Suprapubic skin (tissue), 4 donors: ENCODE results near the gene PPP1R27. TPM values are rescaled to one million over a fixed set of nuclear protein-coding genes. Genes with fewer than 3 reads are reported as not detected.

Experiments used
- DNase-seq, 2 donors: peaks; one replicate each; pipeline ENCODE4 v3.0.0-alpha.2; 2019; ENCODE audit warnings: low spot score in 2 of 2
- H3K27ac ChIP-seq: fragments of 200-600 bp; sonication (generic); one replicate; pipeline ENCODE4 v1.5.1; 2019
- H3K27me3 ChIP-seq: fragments of 200-600 bp; sonication (generic); one replicate; pipeline ENCODE4 v1.5.1; 2019
- H3K36me3 ChIP-seq: fragments of 200-600 bp; sonication (generic); one replicate; pipeline ENCODE4 v1.5.1; 2019
- H3K4me1 ChIP-seq: fragments of 200-600 bp; sonication (generic); one replicate; pipeline ENCODE4 v1.5.1; 2019
- H3K4me3 ChIP-seq: fragments of 200-600 bp; sonication (generic); one replicate; pipeline ENCODE4 v1.5.1; 2019; ENCODE audit warnings: mild to moderate bottlenecking
- H3K9me3 ChIP-seq: fragments of 200-600 bp; sonication (generic); one replicate; pipeline ENCODE4 v1.5.1; 2019
- EP300 ChIP-seq: sonication (generic); formaldehyde crosslinking; IDR thresholded peaks from one replicate; pipeline ENCODE4 v1.6.1; 2017; ENCODE audit warnings: antibody characterized with exemption
- POLR2A ChIP-seq, 2 donors: fragments of 450-650 bp; IDR thresholded peaks; one replicate each; pipeline ENCODE4 v1.6.1; 2017; ENCODE audit warnings: antibody characterized with exemption in 2 of 2, mild to moderate bottlenecking in 2 of 2, moderate library complexity in 2 of 2
- POLR2AphosphoS5 ChIP-seq, 3 donors: sonication (generic); formaldehyde crosslinking; IDR thresholded peaks; one replicate each; pipeline ENCODE4 v1.6.1; 2017; ENCODE audit warnings: antibody characterized with exemption in 3 of 3
- WGBS: methylation state at CpG from one replicate; pipeline ENCODE4 v1.1.5; 2018; 5-methylcytosine and 5-hydroxymethylcytosine counted together
- total RNA-seq, 4 donors: library from RNA; depleted of rRNA; stranded (reverse); fragments of >200 nt; gene quantifications; one replicate each; pipeline ENCODE4 v1.1.0, GENCODE V29; 2016
- TF ChIP-seq, protein P1 (sequence below), 2 donors: fragments of 200-600 bp in 1 of 2; fragments of 450-650 bp in 1 of 2; sonication (generic) in 1 of 2; IDR thresholded peaks; one replicate each; pipeline ENCODE4 v1.5.1; 2016 to 2019; ENCODE audit warnings: antibody characterized with exemption in 2 of 2, mild to moderate bottlenecking in 1 of 2, moderate library complexity in 1 of 2

The PPP1R27 gene
- total RNA-seq, 4 donors from 2014 or later: 1.3 TPM; not detected in 3

DNA sequence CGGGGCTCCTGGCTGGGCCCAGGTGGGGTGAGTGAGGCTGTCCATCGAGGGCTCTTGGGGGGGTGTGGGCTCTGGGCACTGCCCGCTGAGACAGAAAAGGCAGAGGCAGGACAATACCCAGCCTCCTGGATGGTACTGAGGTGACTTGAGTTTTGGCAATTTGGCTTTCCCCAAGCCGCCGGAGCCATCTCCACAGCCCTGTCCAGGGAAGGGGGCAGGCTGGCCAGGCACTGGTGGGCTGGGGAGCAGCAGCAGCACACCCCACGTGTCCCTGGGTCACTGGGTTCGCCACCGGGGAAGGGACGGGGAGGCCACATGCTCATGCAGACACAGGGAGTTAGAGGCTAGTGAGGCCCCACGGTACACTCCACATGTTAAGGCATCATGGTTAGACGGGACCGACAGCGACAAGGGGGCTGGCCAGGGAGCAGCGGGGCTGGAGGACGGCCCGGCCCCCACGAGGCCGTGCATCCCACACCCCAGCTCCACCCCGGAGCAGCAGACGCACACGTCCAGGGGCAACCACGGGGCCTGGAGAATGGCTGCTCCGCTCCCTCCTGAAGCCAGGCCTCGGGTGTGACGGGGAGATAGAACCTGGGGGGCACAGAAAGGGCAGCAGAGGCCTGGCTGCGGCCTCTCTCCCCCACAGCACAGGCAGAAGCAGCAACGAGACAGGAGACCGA, 33.3 kb upstream of the PPP1R27 start:
- H3K36me3 ChIP-seq: peaks cover 22% of the 10 kb centered on the region
- no peak overlapping the region for H3K4me3 ChIP-seq
- WGBS: 72% methylated on average over 17 of the region's 28 CpGs
- no peaks in the 10 kb centered on the region for H3K9me3 ChIP-seq
- TF ChIP-seq POLR2A (IDR thresholded peaks at IDR 0.05): no peak
- TF ChIP-seq, protein P1, sequence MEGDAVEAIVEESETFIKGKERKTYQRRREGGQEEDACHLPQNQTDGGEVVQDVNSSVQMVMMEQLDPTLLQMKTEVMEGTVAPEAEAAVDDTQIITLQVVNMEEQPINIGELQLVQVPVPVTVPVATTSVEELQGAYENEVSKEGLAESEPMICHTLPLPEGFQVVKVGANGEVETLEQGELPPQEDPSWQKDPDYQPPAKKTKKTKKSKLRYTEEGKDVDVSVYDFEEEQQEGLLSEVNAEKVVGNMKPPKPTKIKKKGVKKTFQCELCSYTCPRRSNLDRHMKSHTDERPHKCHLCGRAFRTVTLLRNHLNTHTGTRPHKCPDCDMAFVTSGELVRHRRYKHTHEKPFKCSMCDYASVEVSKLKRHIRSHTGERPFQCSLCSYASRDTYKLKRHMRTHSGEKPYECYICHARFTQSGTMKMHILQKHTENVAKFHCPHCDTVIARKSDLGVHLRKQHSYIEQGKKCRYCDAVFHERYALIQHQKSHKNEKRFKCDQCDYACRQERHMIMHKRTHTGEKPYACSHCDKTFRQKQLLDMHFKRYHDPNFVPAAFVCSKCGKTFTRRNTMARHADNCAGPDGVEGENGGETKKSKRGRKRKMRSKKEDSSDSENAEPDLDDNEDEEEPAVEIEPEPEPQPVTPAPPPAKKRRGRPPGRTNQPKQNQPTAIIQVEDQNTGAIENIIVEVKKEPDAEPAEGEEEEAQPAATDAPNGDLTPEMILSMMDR (IDR thresholded peaks at IDR 0.05): no peak
- TF ChIP-seq EP300: no peak
- no peak for TF ChIP-seq POLR2AphosphoS5 (IDR thresholded peaks at IDR 0.05)
- DNase-seq: no peak
- H3K4me1 ChIP-seq: peaks cover 74% of the 10 kb centered on the region
- H3K27ac ChIP-seq: peak overlapping the region; percentile 99
- no peaks in the 10 kb centered on the region for H3K27me3 ChIP-seq

DNA sequence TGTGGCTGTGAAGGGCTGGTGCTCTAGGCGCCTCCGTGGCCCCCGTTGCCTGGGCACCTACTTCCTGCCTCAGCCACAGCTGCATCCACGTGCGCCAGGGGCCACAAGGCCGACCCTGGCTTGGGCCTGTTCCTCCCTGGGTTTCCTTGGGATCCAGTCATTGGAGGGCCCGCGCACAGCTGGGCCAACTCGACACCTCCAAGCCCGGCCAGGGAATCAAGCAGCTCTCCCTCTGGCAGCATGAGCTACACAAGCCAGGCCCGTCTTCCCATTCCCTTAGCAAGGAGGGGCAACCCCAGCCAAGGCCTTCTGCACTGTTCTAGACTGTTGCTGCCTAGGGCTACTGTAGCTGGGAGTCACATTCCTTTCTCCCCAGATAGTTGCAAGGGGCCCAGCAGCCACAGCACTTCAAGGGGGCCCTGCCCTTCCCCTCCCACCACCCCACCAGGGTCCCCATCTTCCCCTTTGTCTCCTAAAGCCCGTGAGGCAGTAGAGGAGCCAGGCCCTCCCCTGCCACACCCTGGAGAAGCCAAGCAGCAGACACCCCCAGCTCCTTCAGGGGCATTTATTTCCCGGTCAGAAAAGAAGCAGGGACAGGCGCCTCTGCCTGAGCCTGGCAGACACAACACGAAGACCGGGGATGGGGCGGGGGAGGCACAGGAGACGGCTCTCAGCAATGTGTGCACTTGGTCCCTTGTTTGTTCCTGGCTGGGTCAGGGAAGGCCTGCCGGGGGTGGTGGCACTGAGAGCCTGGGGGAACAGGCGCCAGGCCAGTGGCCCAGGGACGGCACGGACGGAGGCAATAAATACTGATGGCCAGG, 32.5 kb upstream of the PPP1R27 start:
- Histone ChIP-seq H3K27ac (peak overlapping the region; percentile 99), H3K4me3 (no peak overlapping the region), H3K4me1 (peaks cover 73% of the 10 kb centered on the region), H3K36me3 (peaks cover 22% of the 10 kb centered on the region), H3K9me3 (no peaks in the 10 kb centered on the region), H3K27me3 (no peaks in the 10 kb centered on the region)
- TF ChIP-seq POLR2A (IDR thresholded peaks at IDR 0.05): no peak
- TF ChIP-seq, protein P1 (IDR thresholded peaks at IDR 0.05): no peak
- no peak for TF ChIP-seq POLR2AphosphoS5 (IDR thresholded peaks at IDR 0.05)
- TF ChIP-seq EP300: no peak
- WGBS: 32% methylated on average over 11 of the region's 23 CpGs
- DNase-seq: no peak

DNA sequence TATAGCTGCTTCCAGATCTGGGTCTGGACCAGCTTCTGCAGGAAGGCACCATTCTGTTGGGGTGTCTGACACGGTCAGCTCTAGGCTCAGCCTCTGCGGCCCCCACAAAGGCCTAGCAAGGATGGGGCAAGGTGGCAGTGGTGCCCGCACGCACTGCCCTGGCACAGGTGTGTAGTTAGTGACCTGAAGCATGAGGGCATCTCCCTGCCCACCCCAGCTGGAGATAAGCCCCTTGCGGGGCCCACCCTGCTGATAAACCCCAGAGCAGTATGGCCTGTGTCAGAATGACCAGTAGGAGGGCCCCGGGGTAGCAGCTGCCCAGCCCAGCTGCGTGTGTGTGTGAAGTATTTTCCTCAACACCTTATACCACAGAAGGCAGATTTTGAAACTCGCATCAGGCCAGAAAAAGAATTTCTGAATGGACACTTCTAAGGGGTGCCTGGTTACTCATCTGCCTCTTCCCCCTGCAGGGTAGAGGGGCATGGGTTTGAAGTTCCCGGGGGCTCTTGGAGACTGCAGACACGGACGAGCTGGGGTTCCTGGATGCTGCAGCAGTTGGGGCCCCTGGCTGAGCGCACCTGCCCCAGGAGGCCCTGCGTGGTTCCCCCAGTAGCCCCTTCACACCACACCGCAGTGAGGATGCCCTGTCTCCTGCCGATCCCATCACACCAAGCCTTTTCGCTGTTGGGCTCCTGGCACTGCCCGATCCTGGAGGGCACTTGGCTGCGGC, 31.8 kb upstream of the PPP1R27 start:
- no peak for TF ChIP-seq POLR2A (IDR thresholded peaks at IDR 0.05)
- TF ChIP-seq EP300: no peak
- TF ChIP-seq, protein P1 (IDR thresholded peaks at IDR 0.05): no peak
- TF ChIP-seq POLR2AphosphoS5 (IDR thresholded peaks at IDR 0.05): no peak
- WGBS: 72% methylated on average over 6 of the region's 18 CpGs
- Histone ChIP-seq H3K4me1 (peaks cover 74% of the 10 kb centered on the region), H3K36me3 (peaks cover 22% of the 10 kb centered on the region), H3K9me3 (no peaks in the 10 kb centered on the region), H3K4me3 (no peak overlapping the region), H3K27me3 (no peaks in the 10 kb centered on the region), H3K27ac (no peak overlapping the region)
- no peak for DNase-seq

DNA sequence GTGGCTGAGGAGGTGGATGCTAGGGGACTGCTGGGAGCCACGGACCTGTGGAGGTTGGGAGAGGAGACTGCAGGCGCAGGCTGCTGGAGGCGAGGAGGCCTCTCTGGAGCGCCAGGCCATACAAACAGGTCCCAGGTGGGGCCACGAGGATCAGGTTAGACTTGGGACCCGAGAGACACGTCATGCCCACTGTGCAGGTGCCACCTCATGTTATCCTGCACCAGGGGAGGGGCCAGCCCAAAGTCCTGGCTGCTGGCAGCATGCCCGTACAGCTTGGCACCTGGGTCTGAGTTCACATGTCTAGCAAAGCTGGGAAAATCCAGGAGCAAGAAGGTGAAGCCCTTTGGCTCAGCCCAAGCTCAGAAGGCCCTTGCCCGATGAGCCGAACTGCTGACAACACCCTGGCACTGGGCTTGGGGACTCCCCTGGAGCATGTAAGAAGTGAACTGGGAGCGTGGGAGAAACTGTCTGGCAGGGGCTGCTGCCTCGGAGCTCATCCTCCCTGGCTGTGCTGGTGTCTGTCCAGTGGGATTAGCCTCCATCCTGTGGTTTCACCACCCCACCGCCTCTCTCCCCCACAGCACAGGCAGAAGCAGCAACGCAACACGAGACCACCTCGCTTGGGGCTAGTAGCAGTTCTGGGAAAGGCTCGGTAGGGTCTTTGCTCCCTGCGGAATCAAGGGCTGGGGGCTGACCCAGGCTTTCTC, 31.0 kb upstream of the PPP1R27 start:
- H3K4me3 ChIP-seq: no peak overlapping the region
- H3K4me1 ChIP-seq: peaks cover 75% of the 10 kb centered on the region
- no peaks in the 10 kb centered on the region for H3K9me3 ChIP-seq
- peaks cover 22% of the 10 kb centered on the region for H3K36me3 ChIP-seq
- H3K27me3 ChIP-seq: no peaks in the 10 kb centered on the region
- no peak for DNase-seq
- peak in 1 of 3 donors; percentile 12 for TF ChIP-seq POLR2AphosphoS5 (IDR thresholded peaks at IDR 0.05)
- no peak for TF ChIP-seq EP300
- H3K27ac ChIP-seq: no peak overlapping the region
- WGBS: 68% methylated on average over 12 of the region's 18 CpGs

DNA sequence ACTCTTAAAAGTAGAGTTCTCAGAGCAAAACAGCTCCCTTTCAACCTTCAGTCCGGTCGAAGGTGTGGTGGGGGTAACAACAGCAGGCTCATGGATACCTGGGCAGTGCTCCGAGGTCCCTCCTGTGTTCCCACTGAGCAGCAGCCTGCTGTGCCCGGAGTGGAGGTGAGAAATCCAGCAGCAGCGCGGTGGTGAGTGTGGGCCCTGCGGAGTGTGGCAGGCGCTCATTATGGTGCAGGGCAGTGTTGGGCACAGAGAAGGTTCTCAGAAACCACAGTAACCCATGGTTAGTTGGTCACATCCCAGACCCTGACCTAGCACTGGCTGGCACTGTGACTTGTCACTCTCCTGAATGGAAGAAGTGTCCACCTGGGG, 30.5 kb upstream of the PPP1R27 start:
- H3K4me1 ChIP-seq: peaks cover 75% of the 10 kb centered on the region

More for the DNA sequence above, 30.5 kb upstream of the PPP1R27 start:
- Histone ChIP-seq H3K9me3 (no peaks in the 10 kb centered on the region), H3K27ac (no peak overlapping the region), H3K27me3 (no peaks in the 10 kb centered on the region), H3K36me3 (peaks cover 22% of the 10 kb centered on the region), H3K4me3 (no peak overlapping the region)
- TF ChIP-seq EP300: no peak
- no peak for TF ChIP-seq POLR2A (IDR thresholded peaks at IDR 0.05)
- WGBS: 96% methylated on average over 8 of the region's 8 CpGs
- DNase-seq: no peak
